GM12875 (cell line): ENCODE results near the gene PEX14.

ENCODE experiments used
- H3K4me3 ChIP-seq: one replicate; pipeline ENCODE4 v1.5.1; 2011; ENCODE audit warnings: low read depth, low read length, control low read depth
- CTCF ChIP-seq: IDR thresholded peaks from 2 replicates; pipeline ENCODE4 v1.5.1; 2011; ENCODE audit warnings: low read depth, mild to moderate bottlenecking, control low read depth, inconsistent platforms, low read length, moderate library complexity, borderline replicate concordance; ENCODE audit not compliant: insufficient read depth

PEX14 gene

GRCh38 chr1:10444248-10444647 lies 30.5 kb upstream of the PEX14 start:
- TF ChIP-seq CTCF, result no peak
- no peak overlapping the region for H3K4me3 ChIP-seq

GRCh38 chr1:10444795-10445397 lies 29.9 kb upstream of the PEX14 start:
- no peak for TF ChIP-seq CTCF
- no peak overlapping the region for H3K4me3 ChIP-seq

- H3K4me3 ChIP-seq, result no peak overlapping the region
- no peak for TF ChIP-seq CTCF
Measured at GRCh38 chr1:10446790-10447422, 27.8 kb upstream of the PEX14 start.

- no peak for TF ChIP-seq CTCF
- no peak within 1 kb of the TSS for H3K4me3 ChIP-seq
Measured at GRCh38 chr1:10449751-10450150, 25.0 kb upstream of the PEX14 start, which contains the start of gene CORT. CORT (plus strand) TSS chr1:10450031; CDS start chr1:10450224, 193 bp downstream.

- no peak for TF ChIP-seq CTCF
- H3K4me3 ChIP-seq, result no peak overlapping the region
Measured at GRCh38 chr1:10450156-10450814, 24.5 kb upstream of the PEX14 start.

GRCh38 chr1:10450836-10451235 lies 23.9 kb upstream of the PEX14 start:
- H3K4me3 ChIP-seq, result no peak overlapping the region

More at GRCh38 chr1:10450836-10451235, 23.9 kb upstream of the PEX14 start:
- no peak for TF ChIP-seq CTCF
